H9 (cell line): ENCODE measurements around the gene BCO1. TPM values are rescaled to one million over a fixed set of nuclear protein-coding genes. Genes with fewer than 3 reads are reported as not detected.

ENCODE experiments used
- DNase-seq: peaks from one replicate; pipeline ENCODE4 v3.0.0-alpha.2; 2017
- H2AFZ ChIP-seq: one replicate; pipeline ENCODE4 v1.6.1; 2013; ENCODE audit warnings: mild to moderate bottlenecking, low read length, control low read depth, moderate library complexity
- H2AK5ac ChIP-seq: 2 replicates; pipeline ENCODE4 v1.6.1; 2013; ENCODE audit warnings: low read length, control low read depth, mixed read lengths; ENCODE audit not compliant: insufficient read length
- H2BK120ac ChIP-seq: one replicate; pipeline ENCODE4 v1.6.1; 2013; ENCODE audit warnings: low read depth, mild to moderate bottlenecking, low read length, control low read depth, inconsistent platforms; ENCODE audit not compliant: poor library complexity, severe bottlenecking
- H2BK12ac ChIP-seq: 2 replicates; pipeline ENCODE4 v1.6.1; 2013; ENCODE audit warnings: low read length, control low read depth, mixed read lengths, low read depth; ENCODE audit not compliant: insufficient read length
- H2BK15ac ChIP-seq: 2 replicates; pipeline ENCODE4 v1.6.1; 2013; ENCODE audit warnings: low read depth, low read length, control low read depth
- H2BK20ac ChIP-seq: one replicate; pipeline ENCODE4 v1.6.1; 2013; ENCODE audit warnings: low read depth, mild to moderate bottlenecking, low read length, control low read depth, inconsistent platforms; ENCODE audit not compliant: poor library complexity, severe bottlenecking
- H2BK5ac ChIP-seq: 2 replicates; pipeline ENCODE4 v1.6.1; 2013; ENCODE audit warnings: low read length, control low read depth, mixed read lengths; ENCODE audit not compliant: insufficient read length
- H3K14ac ChIP-seq: 2 replicates; pipeline ENCODE4 v1.6.1; 2013; ENCODE audit warnings: low read length, control low read depth; ENCODE audit not compliant: insufficient read depth
- H3K18ac ChIP-seq: 2 replicates; pipeline ENCODE4 v1.6.1; 2013; ENCODE audit warnings: low read depth, mild to moderate bottlenecking, mixed read lengths, low read length, control low read depth; ENCODE audit not compliant: insufficient read length
- H3K23ac ChIP-seq: 2 replicates; pipeline ENCODE4 v1.6.1; 2013; ENCODE audit warnings: low read length, control low read depth, mixed read lengths, low read depth; ENCODE audit not compliant: insufficient read length
- H3K23me2 ChIP-seq: 2 replicates; pipeline ENCODE4 v1.6.1; 2013; ENCODE audit warnings: low read depth, mild to moderate bottlenecking, mixed read lengths, low read length, control low read depth; ENCODE audit not compliant: insufficient read length, poor library complexity, severe bottlenecking
- H3K27ac ChIP-seq: 2 replicates; pipeline ENCODE4 v1.5.1; 2013; ENCODE audit warnings: low read length, control low read depth, mixed read lengths, low read depth; ENCODE audit not compliant: insufficient read length
- H3K27me3 ChIP-seq: 2 replicates; pipeline ENCODE4 v1.6.1; 2013; ENCODE audit warnings: low read length, control low read depth, inconsistent platforms; ENCODE audit not compliant: insufficient read depth
- H3K4ac ChIP-seq: 2 replicates; pipeline ENCODE4 v1.6.1; 2013; ENCODE audit warnings: low read depth, mild to moderate bottlenecking, control low read depth, inconsistent platforms, low read length, moderate library complexity
- H3K4me1 ChIP-seq: 2 replicates; pipeline ENCODE4 v1.6.1; 2013; ENCODE audit warnings: low read length, control low read depth, inconsistent platforms; ENCODE audit not compliant: insufficient read depth
- H3K4me2 ChIP-seq: 2 replicates; pipeline ENCODE4 v1.6.1; 2013; ENCODE audit warnings: low read length, control low read depth, mixed read lengths; ENCODE audit not compliant: insufficient read length, insufficient read depth
- H3K56ac ChIP-seq: 2 replicates; pipeline ENCODE4 v1.6.1; 2013; ENCODE audit warnings: low read depth, mild to moderate bottlenecking, mixed read lengths, low read length, control low read depth; ENCODE audit not compliant: insufficient read length
- H3K79me1 ChIP-seq: 2 replicates; pipeline ENCODE4 v1.6.1; 2013; ENCODE audit warnings: low read depth, mild to moderate bottlenecking, moderate library complexity, low read length, control low read depth, inconsistent platforms; ENCODE audit not compliant: insufficient read depth, poor library complexity, severe bottlenecking
- H3K79me2 ChIP-seq: 2 replicates; pipeline ENCODE4 v1.6.1; 2013; ENCODE audit warnings: low read length, control low read depth, inconsistent platforms; ENCODE audit not compliant: insufficient read depth
- H3K9ac ChIP-seq: 2 replicates; pipeline ENCODE4 v1.6.1; 2013; ENCODE audit warnings: low read length, control low read depth, mixed read lengths; ENCODE audit not compliant: insufficient read length; ENCODE audit errors: extremely low read depth
- H3K9me3 ChIP-seq: one replicate; pipeline ENCODE4 v1.6.1; 2013; ENCODE audit warnings: low read depth, low read length, inconsistent platforms; ENCODE audit not compliant: control insufficient read depth
- H3T11ph ChIP-seq: one replicate; pipeline ENCODE4 v1.6.1; 2013; ENCODE audit warnings: mild to moderate bottlenecking, low read length, control low read depth, inconsistent platforms
- H4K20me1 ChIP-seq: one replicate; pipeline ENCODE4 v1.6.1; 2013; ENCODE audit not compliant: control insufficient read depth, insufficient read length, insufficient read depth
- H4K5ac ChIP-seq: 2 replicates; pipeline ENCODE4 v1.6.1; 2013; ENCODE audit warnings: low read depth, mild to moderate bottlenecking, mixed read lengths, low read length, control low read depth; ENCODE audit not compliant: insufficient read length
- H4K8ac ChIP-seq: replicated peaks from 2 replicates; pipeline ENCODE4 v1.6.1; 2013; ENCODE audit warnings: low read length, control low read depth, mixed read lengths, low read depth; ENCODE audit not compliant: insufficient read length
- H4K91ac ChIP-seq: 2 replicates; pipeline ENCODE4 v1.6.1; 2013; ENCODE audit warnings: low read depth, mild to moderate bottlenecking, moderate library complexity, mixed read lengths, low read length, control low read depth; ENCODE audit not compliant: insufficient read length
- H3K27ac Mint-ChIP-seq, 3 experiments: 2 replicates in 2 of 3; 3 replicates in 1 of 3; pipeline ENCODE4 v1.8.0; 2020 to 2021; ENCODE audit warnings: mixed read lengths in 3 of 3, mild to moderate bottlenecking in 1 of 3, moderate library complexity in 1 of 3
- H3K27me3 Mint-ChIP-seq: 2 replicates; pipeline ENCODE4 v1.8.0; 2021; ENCODE audit warnings: low read depth, mild to moderate bottlenecking, moderate library complexity, mixed read lengths
- H3K36me3 Mint-ChIP-seq, 3 experiments: 2 replicates in 2 of 3; 3 replicates in 1 of 3; pipeline ENCODE4 v1.8.0; 2020 to 2021; ENCODE audit warnings: low read depth in 3 of 3, mixed read lengths in 3 of 3; ENCODE audit not compliant: insufficient read depth in 1 of 3
- H3K4me1 Mint-ChIP-seq, 2 experiments: 2 replicates each; pipeline ENCODE4 v1.8.0; 2020; ENCODE audit warnings: mixed read lengths in 2 of 2
- H3K4me3 Mint-ChIP-seq, 2 experiments: 2 replicates in 1 of 2; 3 replicates in 1 of 2; pipeline ENCODE4 v1.8.0; 2020 to 2021; ENCODE audit warnings: mild to moderate bottlenecking in 2 of 2, mixed read lengths in 2 of 2, moderate library complexity in 1 of 2
- H3K9me3 Mint-ChIP-seq, 2 experiments: 2 replicates in 1 of 2; 3 replicates in 1 of 2; pipeline ENCODE4 v1.8.0; 2020; ENCODE audit warnings: mild to moderate bottlenecking in 2 of 2, mixed read lengths in 2 of 2, moderate library complexity in 1 of 2
- WGBS: extraction: QIAGEN DNeasy Blood & Tissue Kit; methylation state at CpG from one replicate; pipeline ENCODE4 v1.1.7; 2013; ENCODE audit warnings: missing lambda C conversion rate, low lambda C conversion rate, mixed read lengths; ENCODE audit not compliant: insufficient read length; ENCODE audit errors: extremely low coverage; 5-methylcytosine and 5-hydroxymethylcytosine counted together
- total RNA-seq: library from RNA; stranded (reverse); gene quantifications from 2 replicates; pipeline ENCODE4 v1.2.1, GENCODE V29; 2021
- TF ChIP-seq, protein P1 (sequence below): fragments of 200-600 bp; sonication (generic); conservative IDR thresholded peaks from 3 replicates; pipeline ENCODE4 v1.8.0; 2021; ENCODE audit warnings: antibody characterized with exemption, mild to moderate bottlenecking

Gene BCO1
- total RNA-seq, 1 experiment from 2014 or later, result not detected

GRCh38 chr16:81251871-81252270 is 13.4 kb downstream of the BCO1 start:
- Histone ChIP-seq H3K4ac (no peak overlapping the region), H3K79me2 (no peaks in the 10 kb centered on the region), H4K20me1 (no peaks in the 10 kb centered on the region), H3K27ac (no peak overlapping the region), H3T11ph (no peak overlapping the region), H4K91ac (no peak overlapping the region), H3K14ac (no peak overlapping the region), H3K27me3 (no peaks in the 10 kb centered on the region), H4K5ac (no peak overlapping the region), H3K23ac (no peak overlapping the region), H3K4me1 (no peaks in the 10 kb centered on the region), H2BK20ac (no peak overlapping the region), H3K56ac (no peak overlapping the region), H3K79me1 (no peaks in the 10 kb centered on the region), H3K23me2 (no peaks in the 10 kb centered on the region), H2AFZ (no peak overlapping the region), H3K4me2 (no peak overlapping the region), H2BK120ac (no peak overlapping the region), H3K9ac (no peak overlapping the region), H3K9me3 (no peaks in the 10 kb centered on the region), H2BK12ac (no peak overlapping the region), H2BK15ac (no peak overlapping the region), H4K8ac (no peak overlapping the region), H3K18ac (no peak overlapping the region), H2AK5ac (no peak overlapping the region), H2BK5ac (no peak overlapping the region)
- Mint-ChIP-seq H3K27me3 (no peaks in the 10 kb centered on the region; the same call in none of the 2 replicates), H3K27ac (no peak overlapping the region), H3K9me3 (no peaks in the 10 kb centered on the region), H3K4me3 (no peak overlapping the region), H3K4me1 (no peaks in the 10 kb centered on the region), H3K36me3 (no peaks in the 10 kb centered on the region)
- TF ChIP-seq, protein P1, sequence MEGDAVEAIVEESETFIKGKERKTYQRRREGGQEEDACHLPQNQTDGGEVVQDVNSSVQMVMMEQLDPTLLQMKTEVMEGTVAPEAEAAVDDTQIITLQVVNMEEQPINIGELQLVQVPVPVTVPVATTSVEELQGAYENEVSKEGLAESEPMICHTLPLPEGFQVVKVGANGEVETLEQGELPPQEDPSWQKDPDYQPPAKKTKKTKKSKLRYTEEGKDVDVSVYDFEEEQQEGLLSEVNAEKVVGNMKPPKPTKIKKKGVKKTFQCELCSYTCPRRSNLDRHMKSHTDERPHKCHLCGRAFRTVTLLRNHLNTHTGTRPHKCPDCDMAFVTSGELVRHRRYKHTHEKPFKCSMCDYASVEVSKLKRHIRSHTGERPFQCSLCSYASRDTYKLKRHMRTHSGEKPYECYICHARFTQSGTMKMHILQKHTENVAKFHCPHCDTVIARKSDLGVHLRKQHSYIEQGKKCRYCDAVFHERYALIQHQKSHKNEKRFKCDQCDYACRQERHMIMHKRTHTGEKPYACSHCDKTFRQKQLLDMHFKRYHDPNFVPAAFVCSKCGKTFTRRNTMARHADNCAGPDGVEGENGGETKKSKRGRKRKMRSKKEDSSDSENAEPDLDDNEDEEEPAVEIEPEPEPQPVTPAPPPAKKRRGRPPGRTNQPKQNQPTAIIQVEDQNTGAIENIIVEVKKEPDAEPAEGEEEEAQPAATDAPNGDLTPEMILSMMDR, result no peak
- DNase-seq, result no peak
- no CpG with 5 or more reads among the region's 2 CpGs for whole genome bisulfite sequencing
